Spleen (tissue), 7 donors: ENCODE measurements around the gene STAU1.

Source experiments
- POLR2AphosphoS5 ChIP-seq, 3 donors: sonication (generic); formaldehyde crosslinking; IDR thresholded peaks; one replicate each; pipeline ENCODE4 v1.5.1; 2017; ENCODE audit warnings: antibody characterized with exemption in 3 of 3
- TF ChIP-seq, protein P1 (sequence below), 11 experiments: fragments of 200-600 bp in 7 of 11; fragments of 450-650 bp in 4 of 11; sonication (generic) in 4 of 11; IDR thresholded peaks in 8 of 11; conservative IDR thresholded peaks in 3 of 11; 1 replicate in 7 of 11; 2 replicates in 4 of 11; pipeline versions ENCODE4 v1.4.0 to v1.8.0; 2016 to 2021; ENCODE audit warnings: antibody characterized with exemption in 11 of 11, inconsistent platforms in 4 of 11, mild to moderate bottlenecking in 1 of 11
- donor health status: DM: no; HTN: no; CAD: no; lungs with moderate emphysema.
- donor health status: DM: no; HTN: no; CAD: no.
- donor health status: DM: no; HTN: no; CAD: no.

DNA sequence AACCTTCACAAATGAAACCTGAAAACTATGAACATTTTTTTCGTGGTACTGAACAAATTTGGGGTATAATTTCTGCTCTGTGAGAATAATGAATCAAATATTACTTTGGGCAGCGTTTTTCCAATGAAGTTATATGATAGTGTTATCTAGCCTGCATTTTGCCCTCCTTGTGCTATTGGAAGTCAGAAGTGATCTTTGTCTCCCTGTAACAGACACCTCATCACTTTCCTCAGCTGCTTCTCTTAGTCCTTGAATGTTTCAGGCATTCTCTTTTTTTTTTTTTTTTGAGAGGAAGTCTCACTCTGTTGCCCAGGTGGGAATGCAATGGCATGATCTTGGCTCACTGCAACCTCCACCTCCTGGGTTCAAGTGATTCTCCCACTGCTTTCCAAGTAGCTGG is 41.2 kb upstream of the STAU1 start:
- TF ChIP-seq, protein P1, sequence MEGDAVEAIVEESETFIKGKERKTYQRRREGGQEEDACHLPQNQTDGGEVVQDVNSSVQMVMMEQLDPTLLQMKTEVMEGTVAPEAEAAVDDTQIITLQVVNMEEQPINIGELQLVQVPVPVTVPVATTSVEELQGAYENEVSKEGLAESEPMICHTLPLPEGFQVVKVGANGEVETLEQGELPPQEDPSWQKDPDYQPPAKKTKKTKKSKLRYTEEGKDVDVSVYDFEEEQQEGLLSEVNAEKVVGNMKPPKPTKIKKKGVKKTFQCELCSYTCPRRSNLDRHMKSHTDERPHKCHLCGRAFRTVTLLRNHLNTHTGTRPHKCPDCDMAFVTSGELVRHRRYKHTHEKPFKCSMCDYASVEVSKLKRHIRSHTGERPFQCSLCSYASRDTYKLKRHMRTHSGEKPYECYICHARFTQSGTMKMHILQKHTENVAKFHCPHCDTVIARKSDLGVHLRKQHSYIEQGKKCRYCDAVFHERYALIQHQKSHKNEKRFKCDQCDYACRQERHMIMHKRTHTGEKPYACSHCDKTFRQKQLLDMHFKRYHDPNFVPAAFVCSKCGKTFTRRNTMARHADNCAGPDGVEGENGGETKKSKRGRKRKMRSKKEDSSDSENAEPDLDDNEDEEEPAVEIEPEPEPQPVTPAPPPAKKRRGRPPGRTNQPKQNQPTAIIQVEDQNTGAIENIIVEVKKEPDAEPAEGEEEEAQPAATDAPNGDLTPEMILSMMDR (IDR thresholded peaks at IDR 0.05 in 8 of 11, conservative IDR thresholded peaks at IDR 0.05 in 3 of 11) = no peak
- no peak for TF ChIP-seq POLR2AphosphoS5 (IDR thresholded peaks at IDR 0.05)
